Stimulated activated CD4-positive, alpha-beta T cell treated with anti-CD3 and anti-CD28 coated beads, Interleukin-12 subunit alpha, Interleukin-12 subunit beta, amount 100 ng/mL, for 48 hours (primary cell): Measurements from ENCODE around the gene SHLD1.
A peak's percentile ranks its signal among the peaks of the same experiment; 100 is the strongest.

Source experiments
- DNase-seq, 3 donors: peaks; one replicate each; pipeline ENCODE4 v3.0.0-alpha.2; 2020; ENCODE audit warnings: low read depth in 2 of 3, low spot score in 1 of 3

The SHLD1 gene

GRCh38 chr20:5811746-5812145, 61.5 kb downstream of the SHLD1 start:
- no peak for DNase-seq

DNA sequence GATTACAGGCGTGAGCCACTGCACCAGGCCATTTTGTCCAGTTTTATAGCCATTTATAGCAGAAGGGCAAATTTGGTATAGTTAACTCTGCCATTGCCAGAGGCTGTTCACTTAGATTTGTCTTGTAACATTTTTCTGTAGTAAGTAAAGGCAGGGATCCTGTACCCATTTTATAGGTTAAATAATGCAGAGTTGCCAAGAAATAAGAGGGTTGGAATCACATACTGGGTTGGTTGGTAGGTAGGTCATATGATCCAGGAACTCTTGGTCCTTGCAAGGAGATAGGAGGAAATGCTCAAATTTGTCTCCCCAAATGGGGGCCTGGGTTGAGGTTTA, 68.1 kb downstream of the SHLD1 start:
- no peak for DNase-seq

DNA sequence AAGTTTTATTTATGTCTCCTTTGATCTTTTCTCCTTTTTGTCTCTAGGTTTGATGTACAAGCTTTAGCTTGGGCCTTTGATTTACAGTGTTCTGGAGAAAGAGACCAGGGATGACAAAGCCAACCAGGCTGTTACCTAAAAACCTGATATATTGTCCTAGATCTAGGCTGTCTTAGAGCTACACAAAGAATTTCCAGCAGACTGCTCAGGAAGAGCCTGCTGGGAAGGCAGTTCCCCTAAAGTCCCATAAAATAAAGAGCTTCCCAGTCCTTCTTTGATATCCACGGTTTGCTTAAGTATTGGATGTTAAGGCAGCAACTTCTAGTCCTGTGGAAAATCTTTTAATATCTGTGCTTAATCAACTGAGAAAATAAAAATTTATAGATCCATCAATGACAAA, 70.5 kb downstream of the SHLD1 start:
- DNase-seq: no peak

GRCh38 chr20:5821627-5822215, 71.5 kb downstream of the SHLD1 start:
- no peak for DNase-seq

DNA sequence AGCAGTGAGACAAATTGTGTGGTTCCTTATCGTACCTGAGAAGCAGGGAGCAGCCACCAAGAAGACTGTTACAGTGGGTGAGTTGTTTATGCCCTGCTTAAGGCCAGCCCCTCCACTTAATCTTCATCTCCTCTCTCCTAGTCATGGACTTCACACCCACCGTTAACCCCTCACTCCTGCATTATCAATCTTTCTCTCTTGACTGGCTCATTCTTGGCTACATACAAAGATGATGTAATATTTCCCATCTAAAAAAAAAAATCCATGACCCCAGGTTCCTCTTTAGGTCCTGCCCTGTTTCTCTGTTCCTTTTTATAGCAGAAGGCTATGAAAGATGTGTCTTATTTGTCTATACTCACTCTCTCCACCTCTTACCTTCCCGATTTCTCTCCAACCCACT, 72.4 kb downstream of the SHLD1 start:
- no peak for DNase-seq

DNA sequence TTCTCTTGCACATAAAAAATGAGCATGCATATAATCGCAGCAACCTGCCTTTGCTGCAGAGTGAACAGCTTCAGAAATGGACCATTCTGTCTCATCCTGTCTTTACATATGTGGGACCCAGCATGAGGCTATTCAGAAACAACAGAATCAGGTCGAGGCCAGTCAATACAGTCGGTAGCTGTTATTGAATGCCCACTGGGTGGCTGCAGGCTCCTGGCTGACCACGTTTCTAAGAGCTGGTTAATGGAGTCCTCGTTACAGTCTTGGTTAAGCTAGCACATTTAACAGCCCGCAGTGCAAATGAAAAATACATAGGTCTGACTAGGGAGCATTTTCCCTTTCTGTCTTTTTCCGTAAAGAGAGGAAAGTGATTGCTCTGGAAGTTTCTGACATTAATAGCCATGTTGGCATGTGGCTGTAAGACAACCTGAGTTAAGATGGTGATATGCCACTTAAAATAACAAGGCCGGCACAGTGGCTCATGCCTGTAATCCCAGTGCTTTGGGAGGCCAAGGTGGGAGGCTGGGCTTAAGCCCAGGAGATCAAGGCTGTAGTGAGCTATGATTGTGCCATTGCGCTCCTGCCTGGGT, 75.0 kb downstream of the SHLD1 start:
- no peak for DNase-seq

GRCh38 chr20:5827098-5827853, 77.1 kb downstream of the SHLD1 start:
- DNase-seq: no peak

GRCh38 chr20:5827861-5828260, 77.7 kb downstream of the SHLD1 start:
- DNase-seq: no peak

- no peak for DNase-seq
These were observed 79.1 kb downstream of the SHLD1 start for GRCh38 chr20:5829241-5829809.

- DNase-seq: no peak
These were observed 81.5 kb downstream of the SHLD1 start for GRCh38 chr20:5831539-5832237.

- no peak for DNase-seq
These were observed 83.2 kb downstream of the SHLD1 start for GRCh38 chr20:5833309-5833941.

DNA sequence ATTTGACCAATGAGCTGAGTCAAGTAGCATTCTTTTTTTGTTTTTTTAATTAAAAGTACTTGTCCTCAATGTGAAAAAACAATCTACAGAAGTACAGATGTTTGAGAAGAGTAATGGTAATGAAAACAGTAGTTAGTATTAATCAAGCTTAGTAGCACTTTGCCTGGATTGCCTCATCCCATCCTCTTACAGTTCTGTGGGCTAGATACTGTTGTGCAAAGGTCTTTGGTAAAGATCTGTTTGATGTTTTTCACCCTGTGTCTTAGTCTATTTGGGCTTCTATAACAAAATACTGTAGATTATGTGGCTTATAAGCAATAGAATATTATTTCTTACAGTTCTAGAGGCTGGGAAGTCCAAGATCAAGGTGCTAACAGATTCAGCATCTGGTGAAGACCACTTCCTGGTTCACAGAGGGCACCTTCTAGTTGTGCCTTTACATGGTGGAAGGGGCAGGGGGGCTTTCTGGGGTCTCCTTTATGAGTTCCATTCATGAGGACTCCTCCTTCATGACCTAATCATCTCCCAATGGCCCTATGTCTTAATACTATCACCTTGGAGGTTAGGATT, 84.3 kb downstream of the SHLD1 start:
- DNase-seq: no peak

DNA sequence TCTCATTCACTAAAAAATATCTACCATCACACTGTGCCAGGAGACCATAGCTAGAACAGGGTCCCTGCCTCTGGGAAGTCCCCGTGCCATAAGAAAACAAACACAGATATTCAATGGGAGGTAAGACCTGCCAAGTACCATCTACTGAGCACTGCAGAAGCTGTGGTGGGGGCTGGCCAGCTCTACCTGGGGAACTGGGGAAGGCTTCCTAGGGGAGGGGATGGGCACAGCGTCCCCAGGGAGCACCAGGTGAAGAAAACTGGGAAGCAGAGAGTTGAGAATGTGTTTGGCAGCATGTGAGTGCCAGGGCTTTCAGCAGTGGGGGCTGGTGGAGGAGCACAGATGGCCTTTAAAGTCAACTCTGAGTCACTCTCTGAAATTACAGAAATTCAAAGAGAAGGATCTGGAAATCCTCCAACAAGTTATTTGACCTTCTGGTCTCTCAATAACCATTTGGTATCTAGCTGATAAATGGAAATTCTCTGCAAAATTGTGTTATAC, 85.2 kb downstream of the SHLD1 start:
- DNase-seq: no peak

GRCh38 chr20:5835871-5836270, 85.7 kb downstream of the SHLD1 start:
- no peak for DNase-seq

GRCh38 chr20:5836569-5836968, 86.4 kb downstream of the SHLD1 start:
- no peak for DNase-seq

- no peak for DNase-seq
These were observed 90.3 kb downstream of the SHLD1 start for GRCh38 chr20:5840411-5841002.

- DNase-seq: no peak
These were observed 91.3 kb downstream of the SHLD1 start for GRCh38 chr20:5841522-5841921.

DNA sequence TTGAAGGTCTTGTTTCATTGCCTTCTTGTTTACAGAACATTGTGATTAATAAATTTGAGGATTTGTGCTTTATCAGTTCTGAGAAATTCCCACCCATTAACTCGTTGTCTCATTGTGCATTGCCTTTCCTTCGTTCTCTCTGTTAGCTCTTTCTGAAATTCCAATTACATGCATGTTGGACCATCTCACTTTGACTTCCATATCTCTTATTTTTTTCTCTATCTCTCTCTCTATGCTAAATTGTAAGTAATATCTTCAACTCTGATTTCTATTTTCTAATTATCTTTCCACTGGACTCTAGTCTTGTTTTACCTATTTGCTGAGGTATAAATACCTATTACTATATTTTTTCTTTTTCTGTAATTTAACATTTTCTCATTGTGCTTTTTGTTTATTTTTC, 92.3 kb downstream of the SHLD1 start:
- DNase-seq: no peak

- no peak for DNase-seq
These were observed 92.9 kb downstream of the SHLD1 start for GRCh38 chr20:5843054-5843592.

DNA sequence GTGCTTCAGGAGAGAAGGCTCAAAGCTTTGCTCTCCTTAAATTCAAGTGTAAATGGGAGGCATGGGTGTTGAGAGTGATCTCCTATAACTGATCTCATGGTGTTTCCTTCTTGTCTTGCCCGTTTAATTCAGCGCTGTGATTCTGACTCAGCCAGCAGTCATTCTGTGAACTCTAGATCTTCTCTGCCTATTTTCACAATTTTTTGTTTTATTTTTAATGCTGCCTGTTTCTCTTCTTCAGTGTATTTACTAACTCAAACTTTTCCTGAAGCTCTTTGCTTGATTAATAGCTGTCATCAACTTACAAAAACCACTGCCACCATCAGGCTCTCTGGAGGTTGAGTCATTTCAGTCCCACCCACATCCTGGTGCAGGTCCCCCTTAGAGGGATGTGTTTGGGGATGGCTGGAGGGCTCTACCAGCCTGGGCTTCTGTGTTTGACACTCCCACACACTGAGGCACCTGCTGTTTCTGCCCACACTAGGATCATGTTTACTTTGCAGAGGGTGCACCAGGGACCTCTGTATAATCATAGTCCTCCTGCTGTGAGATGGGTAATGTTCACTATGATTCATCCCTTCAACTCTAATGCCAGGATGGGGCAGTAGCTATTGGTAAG, 94.0 kb downstream of the SHLD1 start:
- peak; percentile 60 to 68 (median 66) for DNase-seq
